ENCODE data around the gene ATP5ME.

Gene ATP5ME

GRCh38 chr4:684623-685327 is 10.7 kb upstream of the ATP5ME start:
- DNase-seq (ENCODE audit: low read depth in 2 of 2, low spot score in 1 of 2) = no peak

- DNase-seq (ENCODE audit: low read depth in 2 of 2, low spot score in 1 of 2) = no peak
Measured at GRCh38 chr4:683982-684622, 10.0 kb upstream of the ATP5ME start.

GRCh38 chr4:683247-683897 is 9.3 kb upstream of the ATP5ME start:
- no peak for DNase-seq (ENCODE audit: low read depth in 2 of 2, low spot score in 1 of 2)

GRCh38 chr4:682490-683172 is 8.6 kb upstream of the ATP5ME start:
- DNase-seq (ENCODE audit: low read depth in 2 of 2, low spot score in 1 of 2) = no peak

GRCh38 chr4:681736-682451 is 7.8 kb upstream of the ATP5ME start:
- DNase-seq (ENCODE audit: low read depth in 2 of 2, low spot score in 1 of 2) = no peak

- DNase-seq (ENCODE audit: low read depth in 2 of 2, low spot score in 1 of 2) = no peak
Measured at GRCh38 chr4:680928-681645, 7.0 kb upstream of the ATP5ME start.

- DNase-seq (ENCODE audit: low read depth in 2 of 2, low spot score in 1 of 2) = no peak
Measured at GRCh38 chr4:680551-680927, 6.5 kb upstream of the ATP5ME start.

- DNase-seq (ENCODE audit: low read depth in 2 of 2, low spot score in 1 of 2) = no peak
Measured at GRCh38 chr4:680091-680490, 6.0 kb upstream of the ATP5ME start.

- no peak for DNase-seq (ENCODE audit: low read depth in 2 of 2, low spot score in 1 of 2)
Measured at GRCh38 chr4:679629-680028, 5.6 kb upstream of the ATP5ME start.

- DNase-seq (ENCODE audit: low read depth in 2 of 2, low spot score in 1 of 2) = no peak
Measured at GRCh38 chr4:679104-679481, 5.0 kb upstream of the ATP5ME start.

GRCh38 chr4:678331-679103 is 4.4 kb upstream of the ATP5ME start:
- no peak for DNase-seq (ENCODE audit: low read depth in 2 of 2, low spot score in 1 of 2)

GRCh38 chr4:677431-678293 is 3.6 kb upstream of the ATP5ME start:
- DNase-seq (ENCODE audit: low read depth in 2 of 2, low spot score in 1 of 2) = no peak

GRCh38 chr4:676871-677235 is 2.8 kb upstream of the ATP5ME start:
- DNase-seq (ENCODE audit: low read depth in 2 of 2, low spot score in 1 of 2) = no peak

GRCh38 chr4:675980-676870 is 2.1 kb upstream of the ATP5ME start:
- no peak for DNase-seq (ENCODE audit: low read depth in 2 of 2, low spot score in 1 of 2)

- DNase-seq (ENCODE audit: low read depth in 2 of 2, low spot score in 1 of 2) = no peak
Measured at GRCh38 chr4:675036-675882, 1.2 kb upstream of the ATP5ME start.

GRCh38 chr4:673349-674091 is 556 bp downstream of the ATP5ME start:
- no peak for DNase-seq (ENCODE audit: low read depth in 2 of 2, low spot score in 1 of 2)

Data from stimulated activated CD8-positive, alpha-beta memory T cell treated with anti-CD3 and anti-CD28 coated beads, Interleukin-4, amount 100 ng/mL, for 4 hours (primary cell).